ENCODE data around the gene FKBP2. TPM values are rescaled to one million over a fixed set of nuclear protein-coding genes. Genes with fewer than 3 reads are reported as not detected.

The FKBP2 gene
- total and polyA plus RNA-seq, 7 donors: 49.2 to 213 (median 70.5) TPM

DNA sequence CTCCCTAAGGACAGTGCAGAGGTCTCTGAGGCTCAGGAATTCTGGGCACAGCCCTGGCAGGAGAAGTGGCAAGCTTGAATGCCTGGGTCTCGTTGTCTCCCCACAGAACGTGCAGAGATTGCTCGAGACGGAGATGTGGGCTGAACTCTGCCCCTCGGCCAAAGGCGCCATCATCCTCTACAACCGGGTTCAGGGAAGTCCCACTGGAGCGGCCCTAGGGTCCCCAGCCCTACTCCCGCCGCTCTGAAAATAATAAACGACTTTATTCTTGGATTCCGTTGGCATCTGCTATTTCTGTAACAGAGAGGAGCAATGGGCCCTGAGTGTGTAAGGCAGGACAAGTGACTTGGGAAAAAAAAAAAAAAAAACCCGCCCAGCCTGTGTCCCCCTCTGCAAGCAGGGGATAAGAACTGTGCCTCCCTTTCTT lies 11.1 kb upstream of the FKBP2 start:
- H3K4me1 ChIP-seq: peaks cover 0 to 74% (median 59%) of the 10 kb centered on the region in 4 donors
- peak overlapping the region; percentile 57 to 82 (median 76) for H3K4me3 ChIP-seq
- H3K36me3 ChIP-seq: no peaks in the 10 kb centered on the region
- TF ChIP-seq POLR2AphosphoS5 (IDR thresholded peaks at IDR 0.05) (no peak), POLR2A (IDR thresholded peaks at IDR 0.05) (no peak), EP300 (IDR thresholded peaks at IDR 0.05) (no peak)
- TF ChIP-seq, protein P1, sequence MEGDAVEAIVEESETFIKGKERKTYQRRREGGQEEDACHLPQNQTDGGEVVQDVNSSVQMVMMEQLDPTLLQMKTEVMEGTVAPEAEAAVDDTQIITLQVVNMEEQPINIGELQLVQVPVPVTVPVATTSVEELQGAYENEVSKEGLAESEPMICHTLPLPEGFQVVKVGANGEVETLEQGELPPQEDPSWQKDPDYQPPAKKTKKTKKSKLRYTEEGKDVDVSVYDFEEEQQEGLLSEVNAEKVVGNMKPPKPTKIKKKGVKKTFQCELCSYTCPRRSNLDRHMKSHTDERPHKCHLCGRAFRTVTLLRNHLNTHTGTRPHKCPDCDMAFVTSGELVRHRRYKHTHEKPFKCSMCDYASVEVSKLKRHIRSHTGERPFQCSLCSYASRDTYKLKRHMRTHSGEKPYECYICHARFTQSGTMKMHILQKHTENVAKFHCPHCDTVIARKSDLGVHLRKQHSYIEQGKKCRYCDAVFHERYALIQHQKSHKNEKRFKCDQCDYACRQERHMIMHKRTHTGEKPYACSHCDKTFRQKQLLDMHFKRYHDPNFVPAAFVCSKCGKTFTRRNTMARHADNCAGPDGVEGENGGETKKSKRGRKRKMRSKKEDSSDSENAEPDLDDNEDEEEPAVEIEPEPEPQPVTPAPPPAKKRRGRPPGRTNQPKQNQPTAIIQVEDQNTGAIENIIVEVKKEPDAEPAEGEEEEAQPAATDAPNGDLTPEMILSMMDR (IDR thresholded peaks at IDR 0.05): no peak
- H3K9me3 ChIP-seq: no peaks in the 10 kb centered on the region
- no peaks in the 10 kb centered on the region for H3K27me3 ChIP-seq
- H3K27ac ChIP-seq: peak overlapping the region; percentile 95 to 98 (median 96)
- 38 to 50% methylated on average over 13 of the region's 13 CpGs for WGBS, 2 donors
- DNase-seq: no peak
- intact Hi-C loops (cut with DNase I): loop anchor here (5.0 kb wide), 1 partner anchor 42 kb away; the partner anchor contains the start of gene STIP1

GRCh38 chr11:64230171-64230984 lies 10.5 kb upstream of the FKBP2 start, which contains the start of gene DNAJC4:
Gene DNAJC4, plus strand, starts transcription at chr11:64230548. Its CDS starts 307 bp downstream, at chr11:64230855.
- Histone ChIP-seq H3K9me3 (no peaks in the 10 kb centered on the region), H3K4me3 (peak within 1 kb of the TSS; percentile 57 to 82 (median 76)), H3K36me3 (no peaks in the 10 kb centered on the region), H3K27me3 (no peaks in the 10 kb centered on the region), H3K27ac (peak within 1 kb of the TSS; percentile 95 to 98 (median 96)), H3K4me1 (peaks cover 0 to 72% (median 58%) of the 10 kb centered on the region in 4 donors)
- intact Hi-C loops (cut with DNase I): no loop called here
- WGBS, 2 donors: 0 to 1% methylated on average over 62 of the region's 62 CpGs
- TF ChIP-seq, protein P1 (IDR thresholded peaks at IDR 0.05): no peak
- TF ChIP-seq POLR2AphosphoS5 (IDR thresholded peaks at IDR 0.05) (peak; percentile 63 to 76 (median 70)), POLR2A (IDR thresholded peaks at IDR 0.05) (peak; percentile 27 to 58)
- peak; percentile 96 for DNase-seq

GRCh38 chr11:64230985-64231365 lies 9.9 kb upstream of the FKBP2 start:
- WGBS, 2 donors: 4 to 5% methylated on average over 8 of the region's 8 CpGs
- no peak for DNase-seq
- peaks cover 0 to 75% (median 61%) of the 10 kb centered on the region in 4 donors for H3K4me1 ChIP-seq
- intact Hi-C loops (cut with DNase I): no loop called here
- no peaks in the 10 kb centered on the region for H3K27me3 ChIP-seq
- H3K4me3 ChIP-seq: peak overlapping the region; percentile 57 to 82 (median 76)
- no peaks in the 10 kb centered on the region for H3K36me3 ChIP-seq
- no peak for TF ChIP-seq POLR2A (IDR thresholded peaks at IDR 0.05)
- no peaks in the 10 kb centered on the region for H3K9me3 ChIP-seq
- H3K27ac ChIP-seq: peak overlapping the region; percentile 95 to 98 (median 96)

DNA sequence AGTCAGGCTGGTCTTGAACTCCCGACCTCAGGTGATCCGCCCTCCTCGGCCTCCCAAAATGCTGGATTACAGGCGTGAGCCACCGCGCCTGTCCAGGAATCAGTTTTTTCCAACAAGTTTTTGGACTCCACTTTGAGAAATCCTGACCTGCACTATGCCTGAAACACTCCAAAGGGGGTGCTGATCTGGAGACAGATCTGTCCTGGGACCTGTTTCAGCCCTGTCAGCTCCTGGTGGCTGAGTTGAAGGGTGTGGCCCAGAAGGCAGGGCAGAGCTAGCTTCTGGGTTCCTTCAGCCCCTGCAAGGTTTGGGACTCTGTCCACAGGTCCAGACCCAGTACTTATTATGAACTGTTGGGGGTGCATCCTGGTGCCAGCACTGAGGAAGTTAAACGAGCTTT lies 9.3 kb upstream of the FKBP2 start:
- TF ChIP-seq POLR2A (IDR thresholded peaks at IDR 0.05) (no peak), EP300 (IDR thresholded peaks at IDR 0.05) (no peak), POLR2AphosphoS5 (IDR thresholded peaks at IDR 0.05) (no peak)
- WGBS, 2 donors: 59 to 83% methylated on average over 7 of the region's 7 CpGs
- Histone ChIP-seq H3K36me3 (peaks cover 0 to under 1% (median 0%) of the 10 kb centered on the region in 4 donors), H3K9me3 (no peaks in the 10 kb centered on the region), H3K27me3 (no peaks in the 10 kb centered on the region), H3K27ac (peak overlapping the region; percentile 95 to 98 (median 96)), H3K4me1 (peaks cover 0 to 76% (median 61%) of the 10 kb centered on the region in 4 donors), H3K4me3 (no peak overlapping the region)
- intact Hi-C loops (cut with DNase I): no loop called here
- no peak for DNase-seq

- Histone ChIP-seq H3K9me3 (no peaks in the 10 kb centered on the region), H3K27ac (peak overlapping the region in 3 of 4 donors; percentile 15 to 98 (median 95)), H3K4me3 (no peak overlapping the region), H3K4me1 (peaks cover 0 to 68% (median 53%) of the 10 kb centered on the region in 4 donors), H3K27me3 (no peaks in the 10 kb centered on the region), H3K36me3 (peaks cover 0 to 9% (median 1%) of the 10 kb centered on the region in 4 donors)
- DNase-seq: no peak
- 84 to 91% methylated on average over 15 of the region's 15 CpGs for WGBS, 2 donors
- intact Hi-C loops (cut with DNase I): no loop called here
- TF ChIP-seq POLR2A (IDR thresholded peaks at IDR 0.05): no peak
- TF ChIP-seq EP300 (IDR thresholded peaks at IDR 0.05): no peak
- TF ChIP-seq, protein P1 (IDR thresholded peaks at IDR 0.05): no peak
- TF ChIP-seq POLR2AphosphoS5 (IDR thresholded peaks at IDR 0.05): no peak
These were observed 8.5 kb upstream of the FKBP2 start for GRCh38 chr11:64232182-64232966.

Measured in sigmoid colon (tissue), 7 donors.